Activated T-cell treated with anti-CD3 and anti-CD28 coated beads, Interleukin-2, amount 50 U/mL, for 1 hour (primary cell): ENCODE results near the gene ZNF512.
A peak's percentile ranks its signal among the peaks of the same experiment; 100 is the strongest.

Experiments
- DNase-seq: peaks from one replicate; pipeline ENCODE4 v3.0.0-alpha.2; 2020

ZNF512 gene

DNA sequence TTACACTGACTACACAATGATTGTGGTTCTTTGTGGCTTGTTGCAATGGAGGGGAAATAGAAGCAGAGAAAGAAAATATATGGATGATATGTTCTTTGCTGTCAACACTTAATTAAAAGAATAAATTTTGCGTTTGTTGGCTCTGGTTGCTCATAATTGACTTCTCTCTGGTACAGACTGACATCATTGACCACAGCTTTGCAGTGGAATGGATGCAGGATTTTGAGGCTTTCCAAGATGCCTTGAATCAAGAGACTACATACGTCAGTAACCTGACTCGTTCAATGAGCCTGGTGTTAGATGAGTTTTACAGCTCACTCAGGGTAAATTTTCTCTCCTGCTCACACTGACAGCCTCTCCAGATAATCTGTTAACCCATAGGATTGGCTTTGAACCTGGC is 55.9 kb downstream of the ZNF512 start:
- DNase-seq, result no peak

DNA sequence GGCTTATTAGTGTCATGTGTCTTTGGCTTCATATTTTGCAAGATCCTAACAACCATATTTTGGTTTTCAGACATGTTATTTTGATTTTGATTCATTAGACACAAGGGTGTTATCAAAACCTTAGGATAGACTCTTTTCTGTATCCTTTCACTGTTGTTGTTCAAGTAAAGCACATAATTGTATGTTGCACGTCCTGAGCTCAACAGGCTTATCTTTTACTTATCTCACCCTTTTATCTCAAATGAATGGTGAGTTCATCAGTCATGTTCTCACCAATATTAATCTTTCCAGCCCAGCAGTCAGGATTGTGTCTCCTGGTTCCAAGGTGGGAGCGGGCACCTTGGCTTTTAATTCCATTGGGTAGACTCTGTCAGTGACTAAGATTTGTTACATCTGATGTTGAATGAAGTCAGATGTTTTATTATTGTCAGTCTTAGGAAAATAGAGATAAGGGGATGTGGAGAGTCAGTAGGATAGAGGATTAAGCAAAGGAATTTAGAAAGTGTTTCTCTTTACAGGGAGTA is 57.9 kb downstream of the ZNF512 start:
- DNase-seq, result no peak

DNA sequence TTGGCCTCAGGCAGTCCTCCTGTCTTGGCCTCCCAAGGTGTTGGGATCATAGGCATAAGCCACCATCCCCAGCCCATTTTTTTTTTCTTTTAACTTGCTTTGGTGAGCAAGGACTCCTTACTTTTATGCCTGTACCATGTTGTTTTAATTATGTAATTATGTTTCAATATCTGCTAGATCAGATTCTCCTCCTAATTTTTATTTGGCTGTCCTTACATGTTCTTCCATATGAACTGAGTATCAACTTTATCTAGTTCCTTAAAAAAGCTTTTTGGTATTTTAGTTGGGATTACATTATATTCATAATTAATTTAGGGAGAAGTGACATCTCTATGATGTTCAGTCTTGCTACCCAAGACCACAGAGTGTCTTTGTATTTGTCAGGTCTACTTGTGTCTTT is 62.4 kb downstream of the ZNF512 start:
- DNase-seq, result no peak

GRCh38 chr2:27647289-27647688 is 64.4 kb downstream of the ZNF512 start:
- DNase-seq, result no peak

DNA sequence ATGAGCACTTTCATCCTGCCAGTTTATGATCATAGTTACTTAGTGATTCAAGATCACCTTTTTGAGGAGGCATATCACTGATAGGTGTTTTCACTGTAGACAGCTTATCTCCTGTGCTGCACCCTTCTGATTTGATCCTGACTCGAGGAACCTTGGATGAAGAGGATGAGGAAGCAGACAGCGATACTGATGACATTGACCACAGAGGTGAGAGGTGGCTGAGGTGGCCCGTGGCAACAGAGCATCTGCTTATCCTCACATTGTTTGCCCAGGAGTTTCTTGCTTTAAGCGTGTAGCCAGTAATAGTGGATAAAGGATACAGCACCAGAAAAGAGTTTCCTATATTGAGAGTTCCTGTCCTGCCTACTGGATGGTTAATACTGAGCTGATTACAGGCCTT is 64.9 kb downstream of the ZNF512 start:
- no peak for DNase-seq

GRCh38 chr2:27651056-27651455 is 68.2 kb downstream of the ZNF512 start:
- DNase-seq, result no peak

- DNase-seq, result no peak
These were observed 69.5 kb downstream of the ZNF512 start for GRCh38 chr2:27652341-27652740.

- DNase-seq, result no peak
These were observed 69.9 kb downstream of the ZNF512 start for GRCh38 chr2:27652790-27653189.

- no peak for DNase-seq
These were observed 70.6 kb downstream of the ZNF512 start for GRCh38 chr2:27653397-27653796.

DNA sequence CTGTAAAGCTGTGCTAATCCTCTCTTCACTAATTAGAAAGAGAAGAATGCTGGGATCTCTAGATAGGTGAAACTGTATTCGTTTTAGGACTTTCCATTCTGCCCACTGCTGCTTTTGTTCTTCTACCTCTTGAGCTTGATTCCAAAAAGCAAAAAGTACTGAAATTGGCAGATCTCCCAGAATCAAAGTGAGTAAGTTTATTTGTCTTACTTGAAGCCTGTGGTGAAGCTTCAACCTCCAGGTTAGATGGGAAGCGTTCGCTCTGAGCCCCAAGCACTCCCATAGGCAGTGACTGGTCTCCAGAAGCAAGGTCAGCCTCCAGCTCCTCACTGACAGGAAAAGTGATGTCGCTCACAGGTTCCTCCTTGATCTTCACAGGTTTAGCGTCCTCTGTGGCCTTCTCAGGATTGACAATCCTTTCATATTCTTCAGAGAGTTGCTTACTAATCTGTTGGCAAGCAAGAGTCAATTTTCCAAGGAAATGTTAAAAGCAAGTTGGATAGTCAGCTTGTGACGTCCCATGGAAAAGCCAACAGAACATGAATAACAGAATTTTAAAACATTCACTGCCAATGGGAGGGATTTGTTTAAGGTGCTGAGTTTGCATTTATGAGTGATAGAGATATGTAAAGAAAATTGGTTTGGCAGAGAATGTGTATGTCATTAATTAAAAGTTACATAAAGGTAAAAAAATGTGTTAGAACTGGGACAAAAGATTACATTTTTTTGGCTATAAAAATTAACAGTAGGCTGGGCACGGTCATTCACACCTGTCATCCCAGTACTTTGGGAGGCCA is 72.5 kb downstream of the ZNF512 start:
- DNase-seq, result no peak

DNA sequence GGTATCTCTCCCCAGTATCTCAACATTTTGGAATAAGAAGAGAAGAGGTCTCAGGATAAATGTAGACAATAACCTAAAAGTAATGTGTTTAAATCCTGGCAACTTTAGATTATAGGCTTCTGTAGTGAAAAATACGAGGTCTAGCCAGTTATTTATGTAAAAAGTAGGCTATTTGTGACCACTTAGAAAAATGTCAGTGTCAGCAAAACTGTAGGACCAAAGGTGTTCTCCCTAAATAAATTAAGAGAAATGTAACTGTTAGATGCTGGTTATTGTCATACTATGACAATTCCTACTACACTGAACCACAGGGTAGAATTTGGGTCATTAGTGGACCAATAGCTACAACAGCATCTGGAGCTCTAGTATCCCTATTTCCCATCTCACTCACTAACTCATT is 78.5 kb downstream of the ZNF512 start:
- DNase-seq, result no peak

DNA sequence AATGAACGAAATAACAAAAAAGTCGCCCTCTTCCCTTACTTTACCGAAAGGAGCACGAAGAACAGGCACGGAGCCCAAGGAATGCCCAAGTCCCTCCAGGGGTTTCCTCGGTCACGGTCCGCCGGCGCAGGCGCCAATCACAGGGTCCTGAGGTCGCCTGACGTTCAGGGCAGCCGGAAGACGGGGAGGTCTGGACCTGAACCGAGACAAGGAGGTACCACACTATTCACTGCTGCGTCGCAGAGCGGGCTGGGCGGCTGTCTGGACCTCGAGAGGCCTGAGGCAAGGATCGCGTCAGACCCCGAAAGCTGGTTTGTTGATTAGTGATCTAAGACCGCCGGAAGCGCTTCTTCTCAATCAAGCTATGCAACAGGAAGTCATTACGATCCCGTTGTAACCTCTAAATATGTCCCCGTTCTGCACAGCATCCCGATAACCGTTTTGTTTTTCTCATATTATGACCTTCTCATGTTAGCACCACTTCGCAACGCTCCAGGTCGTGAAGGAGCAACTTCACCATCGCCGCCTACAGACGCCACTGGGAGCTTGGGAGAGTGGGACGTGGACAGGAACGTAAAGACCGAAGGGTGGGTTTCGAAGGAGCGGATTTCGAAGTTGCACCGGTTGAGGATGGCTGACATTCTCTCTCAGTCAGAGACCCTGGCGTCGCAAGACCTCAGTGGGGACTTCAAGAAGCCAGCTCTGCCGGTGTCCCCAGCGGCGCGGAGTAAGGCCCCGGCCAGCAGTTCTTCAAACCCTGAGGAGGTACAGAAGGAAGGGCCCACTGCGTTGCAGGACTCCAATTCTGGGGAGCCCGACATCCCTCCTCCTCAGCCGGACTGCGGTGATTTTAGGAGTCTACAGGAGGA is 80.7 kb downstream of the ZNF512 start, which contains the start of the genes SLC4A1AP and SUPT7L:
TSS of gene SLC4A1AP (plus strand) at position 605 of the 869 bp plus-strand sequence. CDS start at position 631, 26 bp downstream.
TSS of gene SUPT7L (minus strand) at position 330 of the 869 bp plus-strand sequence. CDS start 1,422 bp downstream, outside the sequence.
- DNase-seq, result peak; percentile 82

DNA sequence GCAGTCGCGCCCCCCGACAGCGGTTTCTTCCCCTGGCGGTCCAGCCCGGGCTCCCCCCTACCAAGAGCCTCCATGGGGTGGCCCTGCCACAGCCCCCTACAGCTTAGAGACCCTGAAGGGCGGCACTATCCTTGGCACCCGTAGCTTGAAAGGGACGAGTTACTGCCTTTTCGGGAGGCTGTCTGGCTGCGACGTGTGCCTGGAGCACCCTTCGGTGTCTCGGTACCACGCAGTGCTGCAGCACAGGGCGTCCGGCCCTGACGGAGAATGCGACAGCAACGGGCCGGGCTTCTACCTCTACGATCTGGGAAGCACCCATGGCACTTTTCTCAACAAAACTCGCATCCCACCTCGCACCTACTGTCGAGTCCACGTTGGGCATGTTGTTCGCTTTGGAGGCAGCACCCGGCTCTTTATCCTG is 81.3 kb downstream of the ZNF512 start:
- no peak for DNase-seq

- DNase-seq, result no peak
These were observed 82.0 kb downstream of the ZNF512 start for GRCh38 chr2:27664622-27665363.

DNA sequence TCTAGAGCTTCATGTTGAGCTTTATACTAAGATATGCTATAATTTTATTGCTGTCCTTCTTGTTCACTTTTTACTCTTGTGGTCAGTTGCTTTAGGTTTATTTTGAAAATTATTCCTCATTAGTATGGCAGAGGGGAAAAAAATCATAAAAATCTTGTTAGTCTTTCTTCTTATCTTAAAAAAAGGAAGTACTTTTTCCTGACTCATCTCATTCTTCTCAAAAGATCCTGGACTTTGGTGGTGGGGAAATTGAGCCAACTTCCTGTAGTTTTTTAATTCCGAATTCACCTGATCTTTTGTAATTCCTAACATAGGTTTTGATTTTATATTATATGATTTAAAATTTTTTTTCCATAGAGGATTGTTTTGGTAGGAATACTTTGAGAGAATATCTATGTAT is 84.6 kb downstream of the ZNF512 start:
- no peak for DNase-seq

DNA sequence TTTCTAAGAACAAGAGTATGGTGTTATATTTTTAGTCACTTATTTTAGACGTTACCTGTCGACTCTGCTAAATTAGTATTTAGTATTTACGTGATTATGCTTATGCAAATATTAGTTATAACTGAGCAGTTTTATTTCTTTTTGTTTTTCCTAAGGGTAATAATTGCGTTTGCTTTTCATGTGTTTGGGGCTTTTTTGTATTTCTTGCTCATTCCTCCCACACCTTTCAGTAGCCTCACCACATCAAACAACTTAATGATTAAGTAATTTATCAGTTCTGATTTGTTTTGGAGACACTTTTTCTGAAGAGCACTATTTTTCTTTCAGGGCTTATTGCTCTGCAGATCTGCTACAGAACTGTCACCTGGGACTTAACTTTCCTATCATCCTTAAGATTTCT is 88.4 kb downstream of the ZNF512 start:
- DNase-seq, result no peak
